HG03354 (cell line): ENCODE data around the gene TLN1.

ENCODE experiments used
- ATAC-seq: cut with Tn5 transposase; IDR thresholded peaks from one replicate; pipeline ENCODE4 v1.9.1; 2021; ENCODE audit warnings: mild to moderate bottlenecking; ENCODE audit not compliant: unreplicated experiment, poor library complexity, severe bottlenecking

The TLN1 gene

DNA sequence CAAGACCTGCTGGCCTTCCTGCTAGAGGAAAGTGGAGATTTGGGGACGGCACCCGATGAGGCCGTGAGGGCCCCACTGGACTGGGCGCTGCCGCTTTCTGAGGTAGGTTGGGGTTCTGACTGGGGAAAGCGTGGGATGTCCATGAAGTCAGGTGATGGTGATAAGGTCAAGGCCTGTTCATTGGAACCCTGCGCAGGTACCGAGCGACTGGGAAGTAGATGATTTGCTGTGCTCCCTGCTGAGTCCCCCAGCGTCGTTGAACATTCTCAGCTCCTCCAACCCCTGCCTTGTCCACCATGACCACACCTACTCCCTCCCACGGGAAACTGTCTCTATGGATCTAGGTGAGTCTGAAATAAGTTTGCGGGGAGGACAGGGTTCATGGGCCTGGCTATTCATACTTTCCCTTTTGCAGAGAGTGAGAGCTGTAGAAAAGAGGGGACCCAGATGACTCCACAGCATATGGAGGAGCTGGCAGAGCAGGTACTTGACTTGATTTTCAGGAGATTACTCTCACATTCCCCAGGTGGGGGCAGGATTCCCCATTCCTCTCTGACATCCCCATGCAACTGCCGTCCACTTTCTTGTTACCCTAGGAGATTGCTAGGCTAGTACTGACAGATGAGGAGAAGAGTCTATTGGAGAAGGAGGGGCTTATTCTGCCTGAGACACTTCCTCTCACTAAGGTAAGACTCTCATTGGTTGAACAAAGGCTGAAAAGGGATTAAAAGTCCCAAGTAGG is 976 bp upstream of the TLN1 start:
- peak; percentile 1 for ATAC-seq

DNA sequence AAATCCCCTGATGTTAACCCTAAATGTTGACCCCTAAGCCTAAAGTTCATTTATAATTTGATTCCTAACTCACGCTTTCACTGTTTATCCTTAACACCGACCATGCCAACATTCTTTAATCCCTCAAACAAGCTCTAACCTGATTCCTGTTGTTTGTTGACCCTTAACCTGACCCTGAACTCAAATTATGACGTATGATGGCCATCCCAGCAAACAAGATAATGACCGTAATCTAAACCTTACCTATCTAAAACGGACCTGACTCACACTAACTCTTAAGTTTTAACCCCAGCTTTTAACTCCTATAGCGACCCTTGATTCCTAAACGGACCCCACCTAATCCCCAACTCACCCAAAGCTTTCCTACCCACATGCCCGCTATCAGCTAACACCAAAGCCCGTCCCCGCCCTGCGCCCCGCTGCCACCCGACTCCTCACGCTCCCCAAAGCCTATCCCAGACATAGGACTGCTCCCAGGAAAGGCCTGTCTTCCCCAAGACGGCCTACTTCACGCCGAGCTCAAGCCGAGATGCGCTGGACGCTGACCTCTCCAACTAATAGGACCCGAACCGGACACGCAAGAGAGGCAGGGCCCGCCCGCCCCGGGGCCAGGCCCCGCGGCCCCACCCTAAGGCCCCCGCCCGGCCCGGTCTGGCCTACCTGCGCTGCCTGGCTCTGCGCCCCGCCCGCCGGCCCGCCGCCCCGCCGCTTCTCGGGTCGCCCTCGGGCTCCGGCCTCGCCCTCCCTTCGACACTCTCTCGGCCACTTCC is 395 bp downstream of the TLN1 start:
- ATAC-seq = no peak

DNA sequence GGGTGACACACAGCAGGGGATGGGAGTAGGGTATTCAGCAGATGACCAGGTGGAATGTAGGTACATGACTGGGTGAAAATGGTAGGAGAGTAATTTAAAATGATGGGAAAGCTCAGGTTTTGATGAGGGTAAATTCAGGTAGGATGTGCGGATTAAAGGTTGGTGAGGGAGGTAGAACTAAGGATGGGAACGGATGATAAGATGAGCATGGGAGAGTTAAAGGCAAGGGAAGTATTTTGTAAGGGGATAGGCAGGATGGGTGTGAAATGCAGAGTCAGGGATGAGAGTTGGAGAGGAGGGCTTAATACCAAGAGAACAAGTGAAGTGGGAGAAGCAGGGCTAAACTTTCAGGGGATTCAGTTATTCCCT is 1.5 kb downstream of the TLN1 start:
- ATAC-seq = no peak

GRCh38 chr9:35729700-35730485 is 2.1 kb downstream of the TLN1 start:
- no peak for ATAC-seq

GRCh38 chr9:35729101-35729500 is 2.9 kb downstream of the TLN1 start:
- no peak for ATAC-seq

GRCh38 chr9:35728041-35728971 is 3.7 kb downstream of the TLN1 start:
- no peak for ATAC-seq

- ATAC-seq = no peak
Measured at GRCh38 chr9:35727676-35728040, 4.3 kb downstream of the TLN1 start.

DNA sequence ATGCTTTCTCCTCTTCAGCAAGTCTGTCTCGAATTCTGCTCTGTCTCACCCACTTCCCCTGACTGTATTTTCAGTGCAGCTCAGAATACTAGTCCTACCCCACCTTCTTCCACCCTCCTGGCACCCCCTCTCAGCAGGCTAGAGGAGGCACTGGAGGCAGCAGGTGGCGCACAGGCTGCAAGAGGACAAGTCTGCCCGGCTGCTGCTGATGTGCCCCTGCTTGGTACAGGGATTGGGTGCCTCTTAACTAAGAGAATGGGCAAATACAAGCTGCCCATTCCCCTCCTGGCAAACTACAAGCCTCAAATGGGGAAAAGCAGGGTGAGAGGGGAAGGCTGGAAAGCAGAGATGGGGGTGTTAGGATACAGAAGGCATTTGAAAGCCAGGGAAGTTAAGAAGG is 5.1 kb downstream of the TLN1 start:
- ATAC-seq = no peak

DNA sequence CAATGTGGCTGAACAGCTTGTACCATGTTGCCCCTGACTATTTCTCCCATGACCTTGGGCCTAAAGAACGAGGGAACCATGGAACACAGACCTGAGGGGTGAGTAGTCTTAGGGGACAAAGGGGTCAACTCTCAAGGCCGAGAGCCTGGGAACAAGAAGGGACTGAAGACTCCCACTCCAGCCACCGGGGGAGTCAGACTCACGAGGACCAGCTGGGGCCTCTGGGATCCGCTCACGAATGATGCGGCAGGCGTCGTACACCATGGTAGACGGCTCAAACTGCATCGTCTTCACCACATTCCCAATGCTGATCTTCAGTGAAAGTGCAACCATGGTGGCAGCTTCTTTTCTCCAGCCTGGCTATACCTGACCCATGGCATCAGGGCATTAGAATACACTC is 6.6 kb downstream of the TLN1 start:
- ATAC-seq = no peak

GRCh38 chr9:35723908-35724307 is 8.1 kb downstream of the TLN1 start:
- no peak for ATAC-seq

- ATAC-seq = no peak
Measured at GRCh38 chr9:35723426-35723825, 8.6 kb downstream of the TLN1 start.

DNA sequence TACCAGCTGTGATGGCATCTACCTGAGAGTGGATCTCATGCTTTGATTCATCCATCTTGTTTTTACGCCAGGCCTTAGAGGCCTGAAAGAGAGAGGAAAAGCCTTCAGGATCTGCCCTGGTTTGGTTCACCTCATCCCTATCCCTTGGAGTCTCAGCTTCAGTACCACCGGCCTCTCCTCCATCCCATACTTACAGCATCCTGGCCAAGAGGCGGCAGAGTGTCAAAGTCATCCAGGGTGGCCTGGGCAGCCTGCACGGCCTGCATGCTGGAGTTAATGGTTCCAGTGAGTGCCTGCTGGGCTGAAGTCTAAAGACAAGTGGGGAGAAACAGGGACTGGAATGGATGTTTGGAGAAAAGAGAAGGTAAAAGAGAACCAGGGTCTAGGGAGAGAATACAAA is 12.4 kb downstream of the TLN1 start:
- no peak for ATAC-seq

DNA sequence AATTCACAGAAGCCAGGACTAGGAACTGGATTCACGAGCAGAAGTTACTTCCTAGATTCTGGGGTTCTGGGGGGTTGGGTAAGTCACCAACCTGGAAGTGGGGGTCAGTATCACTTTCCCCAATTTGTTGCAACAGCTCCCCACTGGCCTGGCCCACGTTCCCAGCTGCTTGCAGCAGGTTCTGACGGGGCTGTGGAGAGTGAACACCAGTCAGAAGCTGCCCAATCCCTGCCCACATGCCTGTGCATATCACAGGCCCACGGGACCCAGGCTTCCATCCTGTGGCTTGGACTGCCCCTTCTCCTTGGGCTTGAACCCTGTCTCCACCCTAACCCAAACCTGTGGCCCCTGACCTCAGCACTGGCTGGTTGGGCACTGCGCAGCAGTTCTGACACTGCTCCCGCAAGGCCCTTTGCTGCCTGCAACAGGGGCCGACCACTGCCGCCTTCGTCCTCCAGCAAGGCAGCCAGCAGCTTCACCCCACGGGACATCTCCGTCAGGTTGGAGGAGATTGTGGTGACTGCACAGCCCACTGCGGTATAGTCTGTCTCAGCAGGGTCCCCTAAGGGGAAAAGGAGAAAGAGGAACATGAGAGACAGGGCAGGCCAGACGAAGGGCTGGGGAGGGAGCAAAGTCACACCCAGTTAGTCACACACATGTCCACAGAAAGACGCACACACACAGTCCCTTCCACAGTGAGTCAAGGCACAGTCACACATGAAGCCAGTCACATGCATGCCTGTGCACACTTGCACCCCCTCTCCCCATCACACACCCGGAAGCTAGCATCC is 13.1 kb downstream of the TLN1 start:
- ATAC-seq = no peak

DNA sequence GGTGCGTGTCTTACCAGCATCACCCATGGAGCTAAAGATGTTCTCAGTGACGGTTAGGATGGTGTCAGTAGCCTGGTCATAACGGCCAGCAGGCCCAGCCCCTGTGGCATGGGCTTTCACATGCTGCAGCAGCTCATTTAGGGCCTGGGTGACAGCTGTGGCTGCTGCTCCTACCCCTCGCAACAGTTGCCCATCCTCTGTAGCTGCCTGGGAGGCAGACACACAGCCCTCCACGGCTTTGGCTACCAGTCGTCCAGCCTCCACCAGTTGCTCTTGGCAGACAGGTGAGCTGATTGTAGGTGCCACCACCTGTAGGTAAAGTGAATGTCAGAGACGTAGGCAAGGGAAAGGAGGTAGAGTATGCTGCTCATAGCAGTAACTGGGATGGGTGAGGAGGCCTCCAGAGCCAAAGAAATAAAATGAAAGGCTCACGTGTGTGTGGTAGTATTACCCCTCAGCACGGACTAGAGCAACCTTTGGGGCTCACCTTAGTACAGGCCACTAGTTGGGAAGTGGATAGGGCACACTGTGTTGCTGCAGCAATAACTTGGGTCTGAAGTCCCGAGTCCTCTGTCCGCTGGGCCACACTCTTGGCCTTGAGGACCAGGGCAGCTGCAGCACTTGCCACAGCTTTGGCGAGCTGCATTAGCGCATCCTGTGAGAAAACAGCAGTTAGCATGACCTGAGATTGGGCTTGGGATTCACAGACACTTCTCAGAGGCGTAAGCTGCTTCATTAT is 14.7 kb downstream of the TLN1 start:
- ATAC-seq = no peak

DNA sequence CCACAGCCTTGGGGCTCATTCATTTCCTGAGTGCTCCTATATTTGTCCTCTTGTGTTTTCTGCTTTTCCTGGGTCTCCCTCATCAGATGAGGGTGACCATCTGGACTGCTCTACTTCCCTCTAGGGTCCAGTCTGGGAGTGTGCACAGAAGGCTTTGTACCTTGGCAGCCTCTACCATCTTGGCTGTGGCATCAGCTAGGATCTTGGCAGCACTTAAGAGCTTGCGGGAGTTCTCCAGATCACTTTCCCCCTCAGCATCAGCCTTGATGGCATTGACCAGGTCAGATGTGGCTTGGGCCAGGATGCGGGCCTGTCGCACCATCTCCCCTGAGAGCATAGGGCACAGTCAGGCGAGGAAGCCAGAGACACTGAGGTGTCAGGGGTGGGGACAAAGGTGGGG is 15.8 kb downstream of the TLN1 start:
- no peak for ATAC-seq

DNA sequence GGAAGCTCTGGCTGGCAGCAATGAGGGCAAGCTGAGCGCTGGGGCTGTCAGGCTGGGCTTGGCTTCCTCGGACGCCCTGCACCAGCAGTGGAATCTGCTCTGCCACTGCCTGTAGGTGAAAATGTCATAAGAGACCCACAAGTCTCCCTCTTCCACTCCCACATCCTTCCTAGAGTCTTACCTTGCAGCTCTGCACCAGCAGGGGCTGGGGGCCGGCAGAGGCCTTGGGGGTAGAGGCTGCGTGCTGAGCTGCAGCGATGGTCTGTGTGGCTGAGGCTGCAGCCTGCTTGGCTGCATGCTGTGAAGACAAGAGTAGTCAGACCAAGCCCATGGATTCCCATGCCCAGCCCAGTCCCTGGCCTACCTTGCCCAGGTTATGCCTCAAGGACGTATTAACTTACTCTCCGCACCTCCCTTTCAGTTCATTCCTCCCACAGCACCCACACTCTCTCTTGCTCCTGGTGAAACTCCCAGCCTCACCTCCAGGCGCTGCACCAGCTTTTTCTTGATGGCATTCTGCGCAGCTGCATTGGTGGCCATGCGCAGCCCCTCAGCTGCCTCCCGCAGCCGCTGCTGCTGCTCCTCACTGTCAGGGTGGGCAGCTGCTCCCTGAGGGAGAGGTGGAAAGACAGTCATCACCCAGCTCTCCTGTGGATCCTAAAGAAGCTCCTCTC is 17.3 kb downstream of the TLN1 start:
- no peak for ATAC-seq

DNA sequence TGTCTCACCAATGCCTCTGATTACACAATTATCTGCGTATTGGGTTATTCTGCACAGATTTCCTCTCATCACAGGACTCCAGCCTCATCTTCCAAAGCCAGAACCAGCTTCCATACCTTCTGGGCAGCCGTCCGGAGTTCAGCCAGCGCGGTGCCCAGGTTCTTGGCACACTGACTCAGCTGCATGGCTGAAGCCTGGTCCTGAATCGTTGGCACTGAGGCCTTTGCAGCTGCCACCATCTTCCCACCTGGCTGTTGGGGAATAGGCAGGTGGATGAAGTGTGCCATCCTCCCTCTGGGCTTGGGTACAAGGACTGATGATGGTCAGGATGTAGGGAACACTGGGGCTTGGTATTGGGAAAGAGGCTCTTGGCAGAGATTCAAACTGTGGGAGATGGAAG is 17.9 kb downstream of the TLN1 start:
- ATAC-seq = no peak

DNA sequence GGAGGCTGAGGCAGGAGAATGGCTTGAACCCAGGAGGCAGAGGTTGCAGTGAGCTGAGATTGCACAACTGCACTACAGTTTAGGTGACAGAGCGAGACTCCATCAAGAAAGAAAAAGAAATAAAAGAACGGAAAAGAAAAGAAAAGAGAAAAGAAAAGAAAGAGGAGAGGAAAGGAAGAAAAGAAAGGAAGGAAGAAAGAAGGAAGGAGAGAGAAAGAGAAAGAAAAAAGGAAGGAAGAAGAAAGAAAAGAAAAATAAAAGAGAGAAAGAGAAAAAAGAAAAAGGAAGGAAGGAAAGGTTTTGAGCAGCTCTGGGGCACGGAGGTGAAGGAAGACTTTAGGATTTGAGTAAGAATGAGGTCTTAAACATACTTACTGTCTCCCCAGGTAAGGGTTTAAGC is 18.4 kb downstream of the TLN1 start:
- ATAC-seq = no peak
